Measurements from ENCODE around the gene WNK2. TPM values are rescaled to one million over a fixed set of nuclear protein-coding genes. Genes with fewer than 3 reads are reported as not detected.

The WNK2 gene
- total and polyA plus RNA-seq, 7 donors, result 8.1 to 58.8 (median 35.5) TPM

DNA sequence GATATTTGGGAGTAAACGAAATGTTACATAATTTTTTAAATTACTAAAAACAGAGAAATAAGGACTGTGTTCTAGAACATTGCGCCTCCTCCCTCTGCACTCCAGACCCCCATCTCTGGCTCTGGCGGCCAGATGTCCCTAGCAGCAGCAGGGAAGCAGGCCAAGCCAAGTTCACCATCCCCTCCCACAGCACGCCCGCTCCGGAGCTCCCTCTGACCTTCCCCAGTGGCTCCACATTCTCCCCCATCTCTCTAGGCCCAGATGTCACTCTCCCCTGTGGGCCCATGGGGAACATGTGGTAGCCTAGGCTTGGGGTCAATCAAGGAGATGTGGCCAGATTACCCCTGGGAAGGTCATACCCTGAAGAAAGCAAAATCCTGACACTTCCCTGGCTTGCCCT lies 6.3 kb upstream of the WNK2 start:
- intact Hi-C loops (cut with DNase I), result loop anchor here in 1 of 2 donors (10.0 kb wide), 1 partner anchor 193 kb away; no protein-coding TSS in a partner anchor
- H3K4me1 ChIP-seq, result no peaks in the 10 kb centered on the region
- WGBS, 3 donors, result 67 to 78% (median 69%) methylated on average over 6 of the region's 6 CpGs
- ATAC-seq (no peak), DNase-seq (no peak)
- no peak overlapping the region for H3K27ac ChIP-seq
- H3K27me3 ChIP-seq (ENCODE audit: insufficient read depth in 3 of 3, low read length in 2 of 3), result no peaks in the 10 kb centered on the region
- no peak overlapping the region for H3K4me3 ChIP-seq
- H3K36me3 ChIP-seq (ENCODE audit: insufficient read depth in 1 of 2, low read depth in 1 of 2), result no peaks in the 10 kb centered on the region
- TF ChIP-seq, protein P1, sequence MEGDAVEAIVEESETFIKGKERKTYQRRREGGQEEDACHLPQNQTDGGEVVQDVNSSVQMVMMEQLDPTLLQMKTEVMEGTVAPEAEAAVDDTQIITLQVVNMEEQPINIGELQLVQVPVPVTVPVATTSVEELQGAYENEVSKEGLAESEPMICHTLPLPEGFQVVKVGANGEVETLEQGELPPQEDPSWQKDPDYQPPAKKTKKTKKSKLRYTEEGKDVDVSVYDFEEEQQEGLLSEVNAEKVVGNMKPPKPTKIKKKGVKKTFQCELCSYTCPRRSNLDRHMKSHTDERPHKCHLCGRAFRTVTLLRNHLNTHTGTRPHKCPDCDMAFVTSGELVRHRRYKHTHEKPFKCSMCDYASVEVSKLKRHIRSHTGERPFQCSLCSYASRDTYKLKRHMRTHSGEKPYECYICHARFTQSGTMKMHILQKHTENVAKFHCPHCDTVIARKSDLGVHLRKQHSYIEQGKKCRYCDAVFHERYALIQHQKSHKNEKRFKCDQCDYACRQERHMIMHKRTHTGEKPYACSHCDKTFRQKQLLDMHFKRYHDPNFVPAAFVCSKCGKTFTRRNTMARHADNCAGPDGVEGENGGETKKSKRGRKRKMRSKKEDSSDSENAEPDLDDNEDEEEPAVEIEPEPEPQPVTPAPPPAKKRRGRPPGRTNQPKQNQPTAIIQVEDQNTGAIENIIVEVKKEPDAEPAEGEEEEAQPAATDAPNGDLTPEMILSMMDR (IDR thresholded peaks at IDR 0.05), result no peak
- H3K9me3 ChIP-seq, result no peaks in the 10 kb centered on the region

DNA sequence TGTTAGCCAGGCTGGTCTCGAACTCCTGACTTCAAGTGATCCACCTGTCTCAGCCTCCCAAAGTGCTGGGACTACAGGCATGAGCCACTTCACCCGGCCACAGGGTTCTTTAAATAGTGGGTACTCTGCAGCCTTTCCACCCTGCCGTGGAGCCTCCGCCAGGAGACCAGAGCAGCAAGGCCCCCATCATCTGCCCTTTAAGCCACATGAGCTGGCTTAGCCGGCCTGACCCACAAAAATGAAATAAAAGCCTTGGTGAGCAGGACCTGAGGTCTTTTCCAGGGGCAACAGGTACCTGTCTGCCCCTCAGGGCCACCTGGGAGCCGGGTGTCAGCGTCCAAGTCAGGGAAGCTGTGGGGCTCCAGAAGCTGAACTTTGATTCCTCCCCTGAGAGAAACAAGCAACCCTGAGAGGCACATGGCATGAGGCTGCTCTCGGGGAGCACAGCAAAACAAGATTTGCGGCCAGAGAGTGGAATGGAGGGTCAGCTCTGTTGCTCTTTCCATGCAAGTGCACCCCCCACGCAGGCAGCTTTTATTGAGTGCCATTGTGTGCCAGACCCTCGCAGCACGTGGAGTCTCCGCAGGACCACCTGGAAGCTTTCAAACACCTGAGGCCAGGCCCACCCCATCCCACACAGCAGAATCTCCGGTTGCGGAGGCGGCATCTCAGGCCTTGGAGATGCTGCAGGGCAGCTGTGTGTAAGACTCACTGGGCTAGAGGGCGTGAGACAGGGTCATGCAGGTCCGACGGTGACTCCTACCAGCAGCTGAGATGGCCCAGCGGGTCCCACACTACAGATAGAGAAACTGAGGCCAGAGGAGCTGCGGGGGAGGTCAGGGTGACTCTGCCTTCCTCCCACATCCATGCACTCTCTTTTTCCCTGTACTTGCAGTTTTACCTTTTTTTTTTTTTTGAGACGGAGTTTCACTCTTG lies 4.8 kb upstream of the WNK2 start:
- Histone ChIP-seq H3K4me3 (no peak overlapping the region), H3K27me3 (ENCODE audit: insufficient read depth in 3 of 3, low read length in 2 of 3) (no peaks in the 10 kb centered on the region), H3K4me1 (peaks cover 5% of the 10 kb centered on the region), H3K9me3 (no peaks in the 10 kb centered on the region), H3K36me3 (ENCODE audit: insufficient read depth in 1 of 2, low read depth in 1 of 2) (no peaks in the 10 kb centered on the region), H3K27ac (no peak overlapping the region)
- intact Hi-C loops (cut with DNase I), result loop anchor here in 1 of 2 donors (10.0 kb wide), 1 partner anchor 194 kb away; no protein-coding TSS in a partner anchor
- TF ChIP-seq, protein P1 (IDR thresholded peaks at IDR 0.05), result no peak
- no peak for DNase-seq
- WGBS, 3 donors, result 90 to 92% (median 91%) methylated on average over 22 of the region's 22 CpGs
- no peak for ATAC-seq

DNA sequence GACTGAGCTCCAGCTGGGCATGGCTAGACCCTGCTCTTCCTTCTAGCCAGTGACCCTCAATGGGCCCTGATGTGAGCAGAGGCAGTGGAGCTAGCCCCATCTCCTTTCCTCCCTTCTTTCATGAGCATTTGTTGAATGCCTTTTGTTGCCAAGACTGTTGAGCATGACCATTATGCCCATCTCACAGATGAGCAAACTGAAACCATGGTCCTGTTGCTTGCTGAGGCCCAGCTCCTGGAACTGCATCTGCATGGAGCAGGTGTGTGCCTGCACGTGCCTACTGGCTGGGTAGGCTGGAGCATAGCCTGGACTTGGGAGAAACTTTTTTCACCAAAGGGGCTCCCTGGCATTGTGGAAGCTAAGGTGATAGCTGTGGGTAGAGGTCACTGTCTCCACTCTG lies 3.0 kb upstream of the WNK2 start:
- Histone ChIP-seq H3K4me1 (peaks cover 12% of the 10 kb centered on the region), H3K36me3 (ENCODE audit: insufficient read depth in 1 of 2, low read depth in 1 of 2) (no peaks in the 10 kb centered on the region), H3K27ac (no peak overlapping the region), H3K27me3 (ENCODE audit: insufficient read depth in 3 of 3, low read length in 2 of 3) (no peaks in the 10 kb centered on the region), H3K4me3 (no peak overlapping the region), H3K9me3 (no peaks in the 10 kb centered on the region)
- intact Hi-C loops (cut with DNase I), result no loop called here
- TF ChIP-seq, protein P1 (IDR thresholded peaks at IDR 0.05), result no peak
- 17 to 69% (median 24%) methylated on average over 1 of the region's 1 CpG for WGBS, 3 donors
- no peak for DNase-seq
- no peak for ATAC-seq

DNA sequence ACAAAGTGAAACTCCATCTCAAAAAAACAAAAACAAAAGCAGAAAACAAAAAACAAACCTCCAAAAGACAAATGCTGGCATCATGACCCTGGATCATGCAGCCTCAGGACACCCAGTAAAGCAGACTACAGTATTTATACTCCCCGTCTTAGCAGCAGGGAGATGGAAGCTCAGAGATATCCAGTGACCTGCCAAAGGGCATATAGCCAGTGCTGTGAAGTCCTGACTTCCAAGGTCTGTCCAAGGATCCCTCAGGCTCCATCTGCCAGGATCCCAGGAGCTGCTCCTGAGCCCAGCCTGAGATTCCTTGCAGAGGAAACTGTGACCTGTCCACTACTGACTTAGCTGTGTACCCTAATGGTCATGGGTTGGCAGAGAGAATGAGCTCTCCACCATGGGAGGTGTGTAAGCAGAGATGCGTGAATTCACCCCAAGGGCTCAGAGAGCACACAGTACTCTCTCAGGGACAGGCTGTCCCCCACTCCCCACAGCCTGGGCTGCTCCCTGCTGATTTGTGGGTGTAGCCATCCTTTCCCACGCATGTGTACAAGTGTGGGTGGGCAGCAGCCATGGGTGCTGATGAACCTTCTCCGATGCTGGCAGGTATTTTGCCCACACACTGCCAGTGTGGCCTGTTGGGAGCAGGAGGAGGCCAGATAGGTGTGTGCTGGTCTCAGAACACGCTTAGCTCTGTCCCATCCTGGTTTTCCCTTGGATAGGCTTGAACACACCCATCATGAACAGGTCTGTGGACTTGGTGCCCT lies 2.1 kb upstream of the WNK2 start:
- intact Hi-C loops (cut with DNase I), result no loop called here
- H3K4me3 ChIP-seq, result no peak overlapping the region
- H3K27ac ChIP-seq, result no peak overlapping the region
- DNase-seq, result no peak
- H3K36me3 ChIP-seq (ENCODE audit: insufficient read depth in 1 of 2, low read depth in 1 of 2), result no peaks in the 10 kb centered on the region
- no peaks in the 10 kb centered on the region for H3K9me3 ChIP-seq
- 58 to 75% (median 74%) methylated on average over 5 of the region's 5 CpGs for WGBS, 3 donors
- H3K4me1 ChIP-seq, result peaks cover 20% of the 10 kb centered on the region
- peak in 1 of 4 donors; percentile 57 for ATAC-seq
- H3K27me3 ChIP-seq (ENCODE audit: insufficient read depth in 3 of 3, low read length in 2 of 3), result no peaks in the 10 kb centered on the region
- TF ChIP-seq, protein P1 (IDR thresholded peaks at IDR 0.05), result no peak

All from psoas muscle (tissue), 8 donors.